MCF 10A (cell line): ENCODE measurements around the gene TMCO1. TPM values are rescaled to one million over a fixed set of nuclear protein-coding genes. Genes with fewer than 3 reads are reported as not detected.

Source experiments
- BruUV-seq: library from RNA; stranded (reverse); fragments of 400-500 nt; replicated peaks from 2 replicates; lab custom pipeline; 2021; lab: Mats Ljungman, UMichigan
- CTCF ChIA-PET: fragments of 300-600 bp; sonication (Branson Sonifier 250); formaldehyde crosslinking; extraction: SDS; loops from one replicate; lab custom pipeline; 2021; ENCODE audit warnings: antibody characterized with exemption, inconsistent platforms; lab: Yijun Ruan, JAX
- POLR2A ChIA-PET: fragments of 300-600, 350-650 bp; sonication (Branson Sonifier 250); formaldehyde crosslinking; extraction: SDS; loops from one replicate; lab custom pipeline; 2020; ENCODE audit warnings: antibody characterized with exemption, inconsistent platforms; lab: Yijun Ruan, JAX
- DNase-seq: peaks from one replicate; pipeline ENCODE4 v3.0.0-alpha.2; 2018; ENCODE audit not compliant: unreplicated experiment
- H3K27ac Mint-ChIP-seq: one replicate; pipeline ENCODE4 v1.8.0; 2022; ENCODE audit warnings: mild to moderate bottlenecking, low read depth, mixed read lengths; ENCODE audit not compliant: unreplicated experiment
- H3K27me3 Mint-ChIP-seq: one replicate; pipeline ENCODE4 v1.8.0; 2022; ENCODE audit warnings: mixed read lengths; ENCODE audit not compliant: insufficient read depth, unreplicated experiment
- H3K36me3 Mint-ChIP-seq: one replicate; pipeline ENCODE4 v1.8.0; 2022; ENCODE audit warnings: mild to moderate bottlenecking, moderate library complexity, mixed read lengths; ENCODE audit not compliant: insufficient read depth, unreplicated experiment
- H3K4me1 Mint-ChIP-seq: one replicate; pipeline ENCODE4 v1.8.0; 2022; ENCODE audit warnings: mixed read lengths; ENCODE audit not compliant: insufficient read depth, unreplicated experiment
- H3K4me3 Mint-ChIP-seq: one replicate; pipeline ENCODE4 v1.8.0; 2022; ENCODE audit warnings: mild to moderate bottlenecking, moderate library complexity, mixed read lengths; ENCODE audit not compliant: unreplicated experiment
- H3K9me3 Mint-ChIP-seq: one replicate; pipeline ENCODE4 v1.8.0; 2022; ENCODE audit warnings: mixed read lengths; ENCODE audit not compliant: unreplicated experiment
- intact Hi-C: fragments of 100-400 bp; cut with micrococcal nuclease; formaldehyde crosslinking; loops from 2 replicates; pipeline ENCODE4 v1.14.1; 2022
- total RNA-seq: library from RNA; stranded (reverse); gene quantifications from 2 replicates; pipeline ENCODE4 v1.2.3, GENCODE V29; 2022
- TF ChIP-seq, protein P1 (sequence below): fragments of 200-600 bp; IDR thresholded peaks from one replicate; pipeline ENCODE4 v1.8.0; 2022; ENCODE audit warnings: antibody characterized with exemption, mild to moderate bottlenecking; ENCODE audit not compliant: unreplicated experiment

TMCO1 gene
- total RNA-seq, 1 experiment from 2014 or later: 158 TPM

- no TSS peak for BruUV-seq
- no peaks in the 10 kb centered on the region for H3K9me3 Mint-ChIP-seq
- H3K4me1 Mint-ChIP-seq: peaks cover 31% of the 10 kb centered on the region
- no peak for DNase-seq
- no peak overlapping the region for H3K4me3 Mint-ChIP-seq
- peak overlapping the region; percentile 14 for H3K27ac Mint-ChIP-seq
- intact Hi-C loops: no loop called here
- peaks cover 92% of the 10 kb centered on the region for H3K36me3 Mint-ChIP-seq
- TF ChIP-seq, protein P1, sequence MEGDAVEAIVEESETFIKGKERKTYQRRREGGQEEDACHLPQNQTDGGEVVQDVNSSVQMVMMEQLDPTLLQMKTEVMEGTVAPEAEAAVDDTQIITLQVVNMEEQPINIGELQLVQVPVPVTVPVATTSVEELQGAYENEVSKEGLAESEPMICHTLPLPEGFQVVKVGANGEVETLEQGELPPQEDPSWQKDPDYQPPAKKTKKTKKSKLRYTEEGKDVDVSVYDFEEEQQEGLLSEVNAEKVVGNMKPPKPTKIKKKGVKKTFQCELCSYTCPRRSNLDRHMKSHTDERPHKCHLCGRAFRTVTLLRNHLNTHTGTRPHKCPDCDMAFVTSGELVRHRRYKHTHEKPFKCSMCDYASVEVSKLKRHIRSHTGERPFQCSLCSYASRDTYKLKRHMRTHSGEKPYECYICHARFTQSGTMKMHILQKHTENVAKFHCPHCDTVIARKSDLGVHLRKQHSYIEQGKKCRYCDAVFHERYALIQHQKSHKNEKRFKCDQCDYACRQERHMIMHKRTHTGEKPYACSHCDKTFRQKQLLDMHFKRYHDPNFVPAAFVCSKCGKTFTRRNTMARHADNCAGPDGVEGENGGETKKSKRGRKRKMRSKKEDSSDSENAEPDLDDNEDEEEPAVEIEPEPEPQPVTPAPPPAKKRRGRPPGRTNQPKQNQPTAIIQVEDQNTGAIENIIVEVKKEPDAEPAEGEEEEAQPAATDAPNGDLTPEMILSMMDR: no peak
- H3K27me3 Mint-ChIP-seq: no peaks in the 10 kb centered on the region
- ChIA-PET POLR2A (interaction anchor here (0.7 kb wide), 1 partner anchor 67 kb away, joined by 3 read pairs; no protein-coding TSS in a partner anchor), CTCF (interaction anchor here (0.5 kb wide), 1 partner anchor 1242 kb away, joined by 3 read pairs; no protein-coding TSS in a partner anchor)
These were observed 5.9 kb downstream of the TMCO1 start for GRCh38 chr1:165762725-165763124.

GRCh38 chr1:165759095-165759494 is 9.6 kb downstream of the TMCO1 start:
- no TSS peak for BruUV-seq
- Mint-ChIP-seq H3K4me3 (no peak overlapping the region), H3K4me1 (peaks cover 7% of the 10 kb centered on the region), H3K27ac (no peak overlapping the region), H3K27me3 (no peaks in the 10 kb centered on the region), H3K36me3 (peaks cover 89% of the 10 kb centered on the region), H3K9me3 (no peaks in the 10 kb centered on the region)
- CTCF ChIA-PET: interaction anchor here (0.6 to 1.4 kb wide), 5 partner anchors 11 to 642 kb away, joined by 3 to 4 read pairs (median 3); partner anchors contain the start of gene ALDH9A1
- DNase-seq: no peak
- TF ChIP-seq, protein P1: no peak
- POLR2A ChIA-PET: interaction anchor here (0.6 to 1.7 kb wide), 4 partner anchors 9 to 157 kb away, joined by 3 to 8 read pairs (median 3); partner anchors contain the start of gene TMCO1
- intact Hi-C loops: no loop called here

- TF ChIP-seq, protein P1: no peak
- intact Hi-C loops: no loop called here
- ChIA-PET POLR2A (interaction anchor here (0.7 to 1.0 kb wide), 3 partner anchors 8 to 74 kb away, joined by 3 to 6 read pairs (median 3); no protein-coding TSS in a partner anchor), CTCF (interaction anchor here (0.5 to 4.4 kb wide), 9 partner anchors 12 to 1116 kb away, joined by 3 to 18 read pairs (median 4); no protein-coding TSS in a partner anchor)
- Mint-ChIP-seq H3K27me3 (no peaks in the 10 kb centered on the region), H3K36me3 (peaks cover 93% of the 10 kb centered on the region), H3K4me3 (no peak overlapping the region), H3K9me3 (no peaks in the 10 kb centered on the region), H3K4me1 (peaks cover 7% of the 10 kb centered on the region), H3K27ac (no peak overlapping the region)
- DNase-seq: no peak
- no TSS peak for BruUV-seq
These were observed 13.2 kb downstream of the TMCO1 start for GRCh38 chr1:165755393-165756010.

- Mint-ChIP-seq H3K27me3 (no peaks in the 10 kb centered on the region), H3K36me3 (peaks cover 88% of the 10 kb centered on the region), H3K4me1 (peaks cover 7% of the 10 kb centered on the region), H3K4me3 (no peak overlapping the region), H3K27ac (no peak overlapping the region), H3K9me3 (no peaks in the 10 kb centered on the region)
- TF ChIP-seq, protein P1: no peak
- POLR2A ChIA-PET: interaction anchor here (0.5 to 1.3 kb wide), 3 partner anchors 12 to 150 kb away, joined by 3 to 5 read pairs (median 4); no protein-coding TSS in a partner anchor
- BruUV-seq: no TSS peak
- DNase-seq: no peak
- CTCF ChIA-PET: interaction anchor here (0.6 to 4.4 kb wide), 3 partner anchors 17 to 160 kb away, joined by 3 to 18 read pairs (median 3); no protein-coding TSS in a partner anchor
- intact Hi-C loops: no loop called here
These were observed 14.7 kb downstream of the TMCO1 start for GRCh38 chr1:165753934-165754333.
